Liver (tissue), 3 donors: ENCODE data around the gene LIMS2.

ENCODE experiments used
- ATF3 ChIP-seq: IDR thresholded peaks from 2 replicates; pipeline ENCODE4 v1.6.1; 2016; ENCODE audit warnings: antibody characterized with exemption
- HNF4A ChIP-seq, 2 donors: conservative IDR thresholded peaks; 2 replicates each; pipeline ENCODE4 v1.6.1; 2016; ENCODE audit warnings: antibody characterized with exemption in 2 of 2, mild to moderate bottlenecking in 2 of 2
- HNF4G ChIP-seq: IDR thresholded peaks from 2 replicates; pipeline ENCODE4 v1.6.1; 2016; ENCODE audit warnings: antibody characterized with exemption
- RAD21 ChIP-seq, 2 donors: IDR thresholded peaks; 2 replicates each; pipeline ENCODE4 v1.6.1; 2016; ENCODE audit warnings: antibody characterized with exemption in 2 of 2, mild to moderate bottlenecking in 2 of 2
- REST ChIP-seq: IDR thresholded peaks from 2 replicates; pipeline ENCODE4 v1.6.1; 2016; ENCODE audit warnings: antibody characterized with exemption, mild to moderate bottlenecking
- RXRA ChIP-seq, 2 donors: IDR thresholded peaks; 2 replicates each; pipeline ENCODE4 v1.6.1; 2017 to 2018; ENCODE audit warnings: antibody characterized with exemption in 2 of 2, mild to moderate bottlenecking in 1 of 2
- YY1 ChIP-seq: IDR thresholded peaks from 2 replicates; pipeline ENCODE4 v1.6.1; 2016; ENCODE audit warnings: antibody characterized with exemption, mild to moderate bottlenecking
- TF ChIP-seq, protein P1 (sequence below): IDR thresholded peaks from 2 replicates; pipeline ENCODE4 v1.6.1; 2016; ENCODE audit warnings: antibody characterized with exemption
- TF ChIP-seq, protein P2 (sequence below): fragments of 150-350 bp; IDR thresholded peaks from 2 replicates; pipeline ENCODE4 v1.5.1; 2017; ENCODE audit warnings: improper control_type of control experiment, low read depth, low read length; ENCODE audit not compliant: missing input control
- donor health status: healthy.
- donor health status: healthy.

- no peak for TF ChIP-seq ATF3
- no peak for TF ChIP-seq RAD21 (IDR thresholded peaks at IDR 0.05)
- no peak for TF ChIP-seq YY1
- no peak for TF ChIP-seq HNF4A (conservative IDR thresholded peaks at IDR 0.05)
- TF ChIP-seq HNF4G: no peak
- no peak for TF ChIP-seq REST
- no peak for TF ChIP-seq RXRA (IDR thresholded peaks at IDR 0.05)
- TF ChIP-seq, protein P1, sequence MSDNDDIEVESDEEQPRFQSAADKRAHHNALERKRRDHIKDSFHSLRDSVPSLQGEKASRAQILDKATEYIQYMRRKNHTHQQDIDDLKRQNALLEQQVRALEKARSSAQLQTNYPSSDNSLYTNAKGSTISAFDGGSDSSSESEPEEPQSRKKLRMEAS: no peak
- TF ChIP-seq, protein P2, sequence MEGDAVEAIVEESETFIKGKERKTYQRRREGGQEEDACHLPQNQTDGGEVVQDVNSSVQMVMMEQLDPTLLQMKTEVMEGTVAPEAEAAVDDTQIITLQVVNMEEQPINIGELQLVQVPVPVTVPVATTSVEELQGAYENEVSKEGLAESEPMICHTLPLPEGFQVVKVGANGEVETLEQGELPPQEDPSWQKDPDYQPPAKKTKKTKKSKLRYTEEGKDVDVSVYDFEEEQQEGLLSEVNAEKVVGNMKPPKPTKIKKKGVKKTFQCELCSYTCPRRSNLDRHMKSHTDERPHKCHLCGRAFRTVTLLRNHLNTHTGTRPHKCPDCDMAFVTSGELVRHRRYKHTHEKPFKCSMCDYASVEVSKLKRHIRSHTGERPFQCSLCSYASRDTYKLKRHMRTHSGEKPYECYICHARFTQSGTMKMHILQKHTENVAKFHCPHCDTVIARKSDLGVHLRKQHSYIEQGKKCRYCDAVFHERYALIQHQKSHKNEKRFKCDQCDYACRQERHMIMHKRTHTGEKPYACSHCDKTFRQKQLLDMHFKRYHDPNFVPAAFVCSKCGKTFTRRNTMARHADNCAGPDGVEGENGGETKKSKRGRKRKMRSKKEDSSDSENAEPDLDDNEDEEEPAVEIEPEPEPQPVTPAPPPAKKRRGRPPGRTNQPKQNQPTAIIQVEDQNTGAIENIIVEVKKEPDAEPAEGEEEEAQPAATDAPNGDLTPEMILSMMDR: no peak
Observed at GRCh38 chr2:127609818-127610217, 65.5 kb downstream of the LIMS2 start.
